WTC11 (cell line): Measurements from ENCODE around the gene PLXNA2.

Experiments used
- CREB1 ChIP-seq: sonication (generic); formaldehyde crosslinking; IDR thresholded peaks from 2 replicates; pipeline ENCODE4 v1.8.0; 2023; ENCODE audit warnings: mild to moderate bottlenecking, missing genetic modification reagents
- CTCF ChIP-seq: fragments of 200-600 bp; IDR thresholded peaks from 2 replicates; pipeline ENCODE4 v1.8.0; 2022; ENCODE audit warnings: antibody characterized with exemption
- ELF4 ChIP-seq: sonication (generic); formaldehyde crosslinking; IDR thresholded peaks from 2 replicates; pipeline ENCODE4 v1.8.1; 2022; ENCODE audit warnings: low read depth, mild to moderate bottlenecking, moderate library complexity, missing genetic modification reagents
- NFE2L1 ChIP-seq: sonication (generic); formaldehyde crosslinking; IDR thresholded peaks from 2 replicates; pipeline ENCODE4 v1.8.1; 2023; ENCODE audit warnings: missing genetic modification reagents
- NR1H2 ChIP-seq: sonication (generic); formaldehyde crosslinking; IDR thresholded peaks from 2 replicates; pipeline ENCODE4 v1.9.0; 2021; ENCODE audit warnings: mild to moderate bottlenecking, moderate library complexity, missing genetic modification reagents
- NR2C2 ChIP-seq: sonication (generic); formaldehyde crosslinking; IDR thresholded peaks from 2 replicates; pipeline ENCODE4 v1.8.0; 2022; ENCODE audit warnings: mild to moderate bottlenecking, missing genetic modification reagents
- NR3C1 ChIP-seq: sonication (generic); formaldehyde crosslinking; conservative IDR thresholded peaks from 2 replicates; pipeline ENCODE4 v1.8.1; 2023; ENCODE audit warnings: low read depth, mild to moderate bottlenecking, missing genetic modification reagents
- SMAD4 ChIP-seq: sonication (generic); formaldehyde crosslinking; IDR thresholded peaks from 2 replicates; pipeline ENCODE4 v1.8.0; 2022; ENCODE audit warnings: mild to moderate bottlenecking, missing genetic modification reagents
- SP1 ChIP-seq: sonication (generic); formaldehyde crosslinking; conservative IDR thresholded peaks from 2 replicates; pipeline ENCODE4 v1.8.1; 2022; ENCODE audit warnings: missing genetic modification reagents
- TCF7 ChIP-seq: sonication (generic); formaldehyde crosslinking; IDR thresholded peaks from 2 replicates; pipeline ENCODE4 v1.8.0; 2022; ENCODE audit warnings: mild to moderate bottlenecking, low read depth, missing genetic modification reagents, moderate library complexity
- ZNF121 ChIP-seq: sonication (generic); formaldehyde crosslinking; IDR thresholded peaks from 2 replicates; pipeline ENCODE4 v1.8.0; 2023; ENCODE audit warnings: missing genetic modification reagents
- TF ChIP-seq, protein P1 (sequence below): fragments of 250-450 bp; sonication (Bioruptor Pico); IDR thresholded peaks from 2 replicates; pipeline ENCODE4 v1.9.0; 2021; ENCODE audit warnings: mild to moderate bottlenecking
- TF ChIP-seq, protein P2 (sequence below): sonication (generic); formaldehyde crosslinking; conservative IDR thresholded peaks from 2 replicates; pipeline ENCODE4 v1.8.1; 2023; ENCODE audit warnings: mild to moderate bottlenecking, low read depth, missing genetic modification reagents, moderate library complexity
- TF ChIP-seq, protein P3 (sequence below): sonication (generic); formaldehyde crosslinking; conservative IDR thresholded peaks from 2 replicates; pipeline ENCODE4 v1.8.1; 2022; ENCODE audit warnings: mild to moderate bottlenecking, missing genetic modification reagents

DNA sequence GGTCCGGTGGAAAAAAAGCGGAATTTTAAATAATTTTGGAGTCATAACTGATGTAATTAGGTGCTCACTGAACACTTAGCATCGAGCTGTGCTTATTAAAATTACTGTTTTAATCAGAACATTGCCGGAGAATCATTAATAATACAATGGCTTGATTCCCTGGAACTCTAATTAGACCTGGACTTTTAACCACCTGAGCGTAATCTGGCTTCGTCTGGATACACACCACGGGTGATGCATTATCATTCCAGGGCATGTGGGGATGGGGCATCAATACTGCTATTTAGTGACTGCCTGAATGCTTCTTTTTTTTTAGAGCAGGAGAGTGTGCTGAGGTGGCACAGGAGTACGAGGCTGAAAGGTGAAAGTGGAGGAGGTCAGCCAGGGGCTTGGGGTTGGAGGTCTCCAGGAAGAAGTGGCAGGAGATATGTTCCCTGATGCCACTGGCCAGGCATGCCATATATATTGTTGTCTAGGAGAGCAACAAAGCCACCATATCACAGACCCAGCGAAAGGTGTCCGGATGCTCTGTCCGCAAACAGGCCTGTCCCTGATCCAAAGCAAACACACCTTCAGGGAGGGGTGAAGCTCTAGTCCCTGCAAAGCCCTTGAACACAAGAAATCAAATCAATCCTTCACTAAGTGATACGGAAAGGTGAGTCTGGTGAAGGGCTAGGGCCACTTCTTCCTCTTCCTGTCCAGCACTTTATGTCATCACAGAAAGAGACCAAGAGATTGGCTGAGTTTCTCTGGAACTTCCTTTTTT lies 125.2 kb downstream of the PLXNA2 start:
- no peak for TF ChIP-seq NR2C2 (CRISPR knock-in tag)
- no peak for TF ChIP-seq SP1 (CRISPR knock-in tag)
- no peak for TF ChIP-seq CTCF
- no peak for TF ChIP-seq ELF4 (CRISPR knock-in tag)
- TF ChIP-seq NFE2L1 (CRISPR knock-in tag): no peak
- no peak for TF ChIP-seq TCF7 (CRISPR knock-in tag)
- TF ChIP-seq, protein P1, sequence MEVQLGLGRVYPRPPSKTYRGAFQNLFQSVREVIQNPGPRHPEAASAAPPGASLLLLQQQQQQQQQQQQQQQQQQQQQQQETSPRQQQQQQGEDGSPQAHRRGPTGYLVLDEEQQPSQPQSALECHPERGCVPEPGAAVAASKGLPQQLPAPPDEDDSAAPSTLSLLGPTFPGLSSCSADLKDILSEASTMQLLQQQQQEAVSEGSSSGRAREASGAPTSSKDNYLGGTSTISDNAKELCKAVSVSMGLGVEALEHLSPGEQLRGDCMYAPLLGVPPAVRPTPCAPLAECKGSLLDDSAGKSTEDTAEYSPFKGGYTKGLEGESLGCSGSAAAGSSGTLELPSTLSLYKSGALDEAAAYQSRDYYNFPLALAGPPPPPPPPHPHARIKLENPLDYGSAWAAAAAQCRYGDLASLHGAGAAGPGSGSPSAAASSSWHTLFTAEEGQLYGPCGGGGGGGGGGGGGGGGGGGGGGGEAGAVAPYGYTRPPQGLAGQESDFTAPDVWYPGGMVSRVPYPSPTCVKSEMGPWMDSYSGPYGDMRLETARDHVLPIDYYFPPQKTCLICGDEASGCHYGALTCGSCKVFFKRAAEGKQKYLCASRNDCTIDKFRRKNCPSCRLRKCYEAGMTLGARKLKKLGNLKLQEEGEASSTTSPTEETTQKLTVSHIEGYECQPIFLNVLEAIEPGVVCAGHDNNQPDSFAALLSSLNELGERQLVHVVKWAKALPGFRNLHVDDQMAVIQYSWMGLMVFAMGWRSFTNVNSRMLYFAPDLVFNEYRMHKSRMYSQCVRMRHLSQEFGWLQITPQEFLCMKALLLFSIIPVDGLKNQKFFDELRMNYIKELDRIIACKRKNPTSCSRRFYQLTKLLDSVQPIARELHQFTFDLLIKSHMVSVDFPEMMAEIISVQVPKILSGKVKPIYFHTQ (CRISPR knock-in tag): no peak
- no peak for TF ChIP-seq SMAD4
- TF ChIP-seq CREB1 (CRISPR knock-in tag): no peak
- no peak for TF ChIP-seq NR1H2
- TF ChIP-seq, protein P2, sequence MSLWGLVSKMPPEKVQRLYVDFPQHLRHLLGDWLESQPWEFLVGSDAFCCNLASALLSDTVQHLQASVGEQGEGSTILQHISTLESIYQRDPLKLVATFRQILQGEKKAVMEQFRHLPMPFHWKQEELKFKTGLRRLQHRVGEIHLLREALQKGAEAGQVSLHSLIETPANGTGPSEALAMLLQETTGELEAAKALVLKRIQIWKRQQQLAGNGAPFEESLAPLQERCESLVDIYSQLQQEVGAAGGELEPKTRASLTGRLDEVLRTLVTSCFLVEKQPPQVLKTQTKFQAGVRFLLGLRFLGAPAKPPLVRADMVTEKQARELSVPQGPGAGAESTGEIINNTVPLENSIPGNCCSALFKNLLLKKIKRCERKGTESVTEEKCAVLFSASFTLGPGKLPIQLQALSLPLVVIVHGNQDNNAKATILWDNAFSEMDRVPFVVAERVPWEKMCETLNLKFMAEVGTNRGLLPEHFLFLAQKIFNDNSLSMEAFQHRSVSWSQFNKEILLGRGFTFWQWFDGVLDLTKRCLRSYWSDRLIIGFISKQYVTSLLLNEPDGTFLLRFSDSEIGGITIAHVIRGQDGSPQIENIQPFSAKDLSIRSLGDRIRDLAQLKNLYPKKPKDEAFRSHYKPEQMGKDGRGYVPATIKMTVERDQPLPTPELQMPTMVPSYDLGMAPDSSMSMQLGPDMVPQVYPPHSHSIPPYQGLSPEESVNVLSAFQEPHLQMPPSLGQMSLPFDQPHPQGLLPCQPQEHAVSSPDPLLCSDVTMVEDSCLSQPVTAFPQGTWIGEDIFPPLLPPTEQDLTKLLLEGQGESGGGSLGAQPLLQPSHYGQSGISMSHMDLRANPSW (CRISPR knock-in tag): no peak
- no peak for TF ChIP-seq NR3C1 (CRISPR knock-in tag)
- TF ChIP-seq ZNF121 (CRISPR knock-in tag): no peak
- TF ChIP-seq, protein P3, sequence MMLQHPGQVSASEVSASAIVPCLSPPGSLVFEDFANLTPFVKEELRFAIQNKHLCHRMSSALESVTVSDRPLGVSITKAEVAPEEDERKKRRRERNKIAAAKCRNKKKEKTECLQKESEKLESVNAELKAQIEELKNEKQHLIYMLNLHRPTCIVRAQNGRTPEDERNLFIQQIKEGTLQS (CRISPR knock-in tag): no peak
